HL-60/S4 treated with phorbol 12-myristate 13-acetate at 8.2 ng/mL for 4 days and 3 days (cell line): ENCODE data around the gene POGLUT3.

Experiments
- in situ Hi-C: fragments of 300-500 bp; cut with MboI; formaldehyde crosslinking; loops from 2 replicates; pipeline ENCODE4 v1.15.0; 2022; ENCODE audit warnings: low sequenced_read_pairs

POGLUT3 gene

DNA sequence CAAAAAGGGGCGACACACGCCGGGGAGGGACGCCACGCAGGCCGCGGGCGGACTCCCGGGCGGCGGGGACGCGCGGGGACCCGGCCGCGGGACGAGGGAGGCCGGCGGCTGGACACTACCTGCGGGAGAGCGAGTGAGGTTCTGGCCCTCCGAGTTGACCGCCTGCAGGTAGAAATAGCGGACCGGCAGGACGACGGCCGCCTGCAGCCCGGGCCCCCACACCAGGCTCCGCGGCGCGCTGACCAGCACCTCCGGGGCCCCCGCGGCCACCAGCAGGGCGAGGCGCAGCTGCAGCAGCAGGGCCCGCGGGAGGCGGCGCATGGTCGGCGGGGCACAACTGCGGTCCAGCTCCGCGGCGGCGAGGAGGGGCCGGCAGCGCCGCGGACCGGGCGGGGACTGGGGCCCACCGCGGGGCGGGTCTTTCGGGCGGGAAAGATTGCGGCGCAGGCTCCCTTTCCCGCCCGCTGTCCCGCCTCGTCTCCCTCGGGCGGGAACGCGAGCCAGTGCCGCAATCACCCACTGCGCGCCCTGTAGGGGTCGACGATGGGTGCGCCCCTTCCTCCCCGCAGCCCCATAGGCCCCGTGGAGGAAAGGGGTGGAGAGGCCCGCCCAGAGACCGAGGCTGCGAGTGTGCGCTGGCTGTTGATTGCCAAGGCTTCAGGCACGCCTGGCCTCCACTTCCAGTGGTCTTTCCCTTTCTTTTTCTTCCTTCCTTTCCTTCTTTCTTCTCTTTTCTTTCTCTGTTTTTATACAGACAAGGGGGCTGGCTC, at the start of gene POGLUT3:
TSS of gene POGLUT3 (minus strand) at position 339 of the 770 bp plus-strand sequence. CDS start at position 321, 18 bp downstream.
- in situ Hi-C loops = no loop called here

DNA sequence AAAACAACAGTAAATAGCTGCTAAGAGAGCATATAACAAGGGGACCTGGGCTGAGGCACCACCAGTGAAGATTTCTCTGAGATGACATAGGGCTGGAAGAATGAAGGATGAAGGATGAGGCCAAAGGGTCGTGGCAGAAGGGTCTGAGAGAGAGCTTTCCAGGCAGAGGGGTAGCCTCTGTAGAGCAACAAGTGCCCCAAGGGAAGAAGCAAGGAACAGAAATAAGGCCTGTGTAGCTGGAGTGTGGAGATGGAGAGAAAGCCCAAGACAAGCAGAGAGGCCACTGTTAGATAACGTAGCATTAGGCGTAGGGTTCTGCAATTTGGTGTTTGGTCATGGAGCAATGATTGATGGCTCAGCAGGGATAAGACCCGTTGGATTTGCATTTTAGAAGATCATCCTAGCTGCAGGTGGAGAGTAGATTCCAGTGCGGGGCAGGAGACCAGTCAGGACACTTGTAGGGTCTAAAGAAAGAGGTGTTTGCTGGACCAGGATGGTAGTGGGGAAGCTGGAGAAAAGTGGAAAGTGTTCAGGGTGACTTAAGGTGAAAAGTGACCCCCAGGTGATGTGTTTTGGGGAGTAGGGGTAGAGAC, 47.8 kb upstream of the POGLUT3 start:
- in situ Hi-C loops = no loop called here

- in situ Hi-C loops = no loop called here
Observed at GRCh38 chr11:108543316-108543964, 45.3 kb upstream of the POGLUT3 start.

DNA sequence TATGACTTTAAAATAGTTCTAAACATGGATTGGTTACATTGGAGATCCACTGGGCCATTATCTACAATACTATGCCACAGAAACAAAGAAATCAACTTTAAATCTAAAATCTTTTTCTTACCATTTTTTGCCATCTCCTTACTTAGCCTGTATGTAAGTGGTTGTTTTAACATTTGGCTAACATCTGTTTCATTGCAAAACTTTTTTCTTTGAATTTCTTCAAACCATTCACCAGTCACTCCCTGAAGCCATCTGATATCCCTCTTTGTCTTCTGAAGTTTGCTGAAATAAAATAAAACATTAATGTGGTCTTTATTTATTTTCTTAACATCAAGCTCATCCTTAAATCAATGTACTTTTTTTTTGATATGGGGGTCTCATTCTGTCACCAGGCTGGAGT, 43.3 kb upstream of the POGLUT3 start:
- in situ Hi-C loops = no loop called here

DNA sequence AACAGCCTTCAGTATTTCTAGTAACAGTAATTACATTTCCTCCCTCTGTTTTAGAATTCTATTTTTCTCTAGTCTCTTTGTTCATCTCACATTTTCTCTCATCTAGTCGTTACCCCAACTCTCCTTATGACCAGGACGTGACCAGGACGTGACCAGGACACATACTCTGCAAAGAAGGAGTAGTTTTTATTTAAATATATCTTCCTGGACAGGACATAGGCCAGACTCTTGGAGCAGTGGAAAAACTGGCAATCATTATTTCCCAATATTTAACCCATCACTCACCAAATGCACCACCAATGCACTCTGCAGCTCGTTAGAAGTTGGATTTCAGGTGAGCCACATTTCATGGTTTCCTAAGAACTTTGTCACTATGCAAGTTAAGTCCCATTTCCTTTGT, 40.3 kb upstream of the POGLUT3 start:
- in situ Hi-C loops = no loop called here

DNA sequence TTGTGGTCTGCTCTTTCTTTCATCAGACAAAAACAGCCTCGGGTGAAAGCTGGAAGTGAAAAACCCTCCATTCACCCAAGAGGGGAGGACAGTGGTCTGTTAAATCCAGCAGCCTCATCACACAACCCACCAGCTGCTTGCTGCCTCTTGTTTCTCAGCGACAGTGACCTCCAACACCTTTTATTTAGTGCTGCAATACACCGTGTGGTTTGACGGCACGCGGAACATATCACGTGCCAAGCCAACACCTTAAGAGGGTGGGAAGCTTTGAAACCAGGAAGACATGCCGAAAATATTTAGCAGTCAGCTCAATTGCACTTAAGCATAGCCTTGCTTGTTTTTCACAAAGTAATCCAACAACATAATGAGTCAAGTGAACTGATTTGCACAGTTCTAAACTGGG, 39.8 kb upstream of the POGLUT3 start:
- in situ Hi-C loops = no loop called here

- in situ Hi-C loops = no loop called here
Observed at GRCh38 chr11:108536783-108537182, 38.6 kb upstream of the POGLUT3 start.

GRCh38 chr11:108535384-108535955, 37.3 kb upstream of the POGLUT3 start:
- in situ Hi-C loops = no loop called here

DNA sequence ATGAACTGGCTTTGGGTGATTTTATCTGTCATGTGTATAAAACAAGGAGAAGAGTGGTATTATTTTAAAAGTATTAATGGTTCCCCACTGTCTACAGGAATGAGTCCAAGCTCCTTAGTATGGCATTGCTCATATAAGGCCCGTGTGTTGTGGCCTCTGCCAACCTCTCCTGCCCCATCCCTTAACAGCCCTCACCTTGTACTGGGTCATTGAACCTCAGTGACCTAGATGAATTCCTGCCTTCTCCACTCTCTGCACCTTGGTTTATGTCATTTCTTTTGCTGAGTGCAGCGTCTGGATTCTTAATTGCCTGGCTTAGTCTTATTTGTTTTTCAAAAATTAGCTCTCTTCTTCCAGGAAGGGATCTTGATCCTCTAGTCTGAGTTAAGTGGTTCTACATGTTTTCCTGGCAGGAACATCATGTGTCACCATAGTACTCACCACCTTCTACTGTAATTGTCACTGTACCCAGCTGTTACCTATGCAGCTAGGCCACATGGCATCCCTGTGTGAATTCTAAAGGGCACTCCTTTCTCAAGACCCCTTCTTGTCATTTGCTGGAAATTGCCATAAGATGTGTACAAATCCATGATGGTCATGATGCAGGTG, 36.2 kb upstream of the POGLUT3 start:
- in situ Hi-C loops = no loop called here

- in situ Hi-C loops = no loop called here
Observed at GRCh38 chr11:108530426-108530825, 32.2 kb upstream of the POGLUT3 start.

GRCh38 chr11:108527382-108527781, 29.2 kb upstream of the POGLUT3 start:
- in situ Hi-C loops = no loop called here

DNA sequence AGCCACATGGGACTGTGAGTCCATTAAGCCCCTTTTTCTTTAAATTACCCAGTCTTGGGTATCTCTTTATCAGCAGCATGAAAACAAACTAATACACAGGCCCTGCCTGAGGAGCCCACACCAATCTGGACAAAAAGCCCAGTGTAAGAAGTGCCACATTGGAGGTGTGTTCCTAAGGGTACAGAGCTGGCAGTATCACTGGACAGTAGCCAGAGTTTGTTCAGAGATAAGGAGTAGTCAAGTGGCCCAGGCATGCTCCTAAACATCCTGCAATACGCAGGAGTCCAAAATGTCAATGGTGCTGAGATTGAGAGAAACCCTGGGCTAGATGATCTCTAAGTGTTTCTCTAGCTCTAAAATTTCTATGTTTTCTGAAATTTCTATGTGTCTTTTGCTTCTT, 27.0 kb upstream of the POGLUT3 start:
- in situ Hi-C loops = no loop called here

DNA sequence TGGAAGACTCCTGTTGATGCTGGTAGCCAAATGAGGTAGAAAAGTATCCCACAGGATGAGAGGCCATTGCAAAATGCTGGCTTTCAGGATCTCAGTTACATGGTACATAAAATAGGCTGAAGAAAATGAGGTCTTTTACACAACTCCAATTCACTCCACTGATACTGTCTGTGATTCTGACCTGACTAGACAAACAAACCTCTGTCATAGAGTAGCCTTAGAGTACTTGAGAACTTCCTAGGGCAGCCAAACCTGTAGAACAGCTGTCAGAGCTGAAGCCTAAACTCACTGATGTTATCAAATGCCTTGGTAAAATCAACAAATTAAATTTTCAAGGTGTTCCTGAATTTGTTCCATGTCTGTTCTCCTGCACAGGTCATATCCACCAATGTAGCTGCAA, 26.2 kb upstream of the POGLUT3 start:
- in situ Hi-C loops = no loop called here

GRCh38 chr11:108522318-108522717, 24.1 kb upstream of the POGLUT3 start:
- in situ Hi-C loops = no loop called here

DNA sequence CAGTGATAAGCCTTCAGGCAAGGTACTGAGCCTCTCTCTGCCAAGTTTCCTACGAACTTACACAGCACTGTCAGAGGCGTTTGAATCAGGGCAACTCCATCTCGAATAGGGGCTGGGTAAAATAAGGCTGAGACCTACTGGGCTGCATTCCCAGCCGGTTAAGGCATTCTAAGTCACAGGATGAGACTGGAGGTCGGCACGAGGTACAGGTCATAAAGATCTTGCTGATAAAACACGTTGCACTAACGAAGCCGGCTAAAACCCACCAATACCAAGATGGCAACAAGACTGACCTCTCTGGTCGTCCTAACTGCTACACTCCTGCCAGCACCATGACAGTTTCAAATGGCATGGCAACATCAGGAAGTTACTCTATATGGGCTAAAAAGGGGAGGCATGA, 20.4 kb upstream of the POGLUT3 start:
- in situ Hi-C loops = no loop called here

- in situ Hi-C loops = no loop called here
Observed at GRCh38 chr11:108516125-108516524, 17.9 kb upstream of the POGLUT3 start.

GRCh38 chr11:108512708-108513107, 14.5 kb upstream of the POGLUT3 start:
- in situ Hi-C loops = no loop called here

GRCh38 chr11:108511851-108512474, 13.8 kb upstream of the POGLUT3 start:
- in situ Hi-C loops = no loop called here

- in situ Hi-C loops = no loop called here
Observed at GRCh38 chr11:108508653-108509593, 10.7 kb upstream of the POGLUT3 start.

DNA sequence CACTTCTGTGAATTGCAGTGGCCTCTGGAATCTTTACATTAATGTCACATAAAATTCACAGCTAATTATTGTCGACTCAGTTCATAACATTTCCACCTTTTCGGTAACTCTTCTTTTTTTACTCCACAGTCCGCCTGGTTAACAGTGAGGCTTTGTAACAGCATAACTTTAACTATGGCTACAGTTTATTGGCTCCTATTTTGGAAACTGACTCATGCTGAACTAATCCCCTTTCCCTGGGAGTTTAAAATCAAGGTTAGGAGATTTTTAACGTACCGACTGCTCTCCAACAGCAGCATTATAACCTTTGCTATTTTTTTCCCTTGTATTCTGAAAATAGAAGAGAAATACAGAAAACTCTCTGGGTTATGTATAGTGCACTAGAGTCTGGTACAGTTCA, 3.2 kb upstream of the POGLUT3 start:
- in situ Hi-C loops = no loop called here
